Stimulated activated CD8-positive, alpha-beta memory T cell treated with anti-CD3 and anti-CD28 coated beads, Interleukin-12 subunit alpha, Interleukin-12 subunit beta, amount 100 ng/mL, for 1 hour (primary cell): ENCODE results near the gene TSPAN8.
"Not testable (repeated sequence)": the region's sequence is repeated elsewhere in the genome, so short reads cannot be mapped to it uniquely, and the experiment has no call there.

Source experiments
- DNase-seq: peaks from one replicate; pipeline ENCODE4 v3.0.0-alpha.2; 2020; ENCODE audit warnings: low read depth

TSPAN8 gene

GRCh38 chr12:71164166-71164565 is 6.4 kb upstream of the TSPAN8 start:
- no peak for DNase-seq

GRCh38 chr12:71162832-71163763 is 5.3 kb upstream of the TSPAN8 start:
- DNase-seq, result no peak

GRCh38 chr12:71161591-71161990 is 3.8 kb upstream of the TSPAN8 start:
- DNase-seq, result no peak

GRCh38 chr12:71160585-71160984 is 2.8 kb upstream of the TSPAN8 start:
- DNase-seq, result no peak

GRCh38 chr12:71159878-71160277 is 2.1 kb upstream of the TSPAN8 start:
- DNase-seq, result no peak

GRCh38 chr12:71159264-71159663 is 1.5 kb upstream of the TSPAN8 start:
- no peak for DNase-seq

GRCh38 chr12:71158361-71158882 is 623 bp upstream of the TSPAN8 start:
- DNase-seq, result no peak

- DNase-seq, result no peak
Observed at GRCh38 chr12:71155225-71155624, 2.6 kb downstream of the TSPAN8 start.

GRCh38 chr12:71152851-71153250 is 4.9 kb downstream of the TSPAN8 start:
- no peak for DNase-seq

GRCh38 chr12:71150041-71150440 is 7.8 kb downstream of the TSPAN8 start:
- DNase-seq, result not testable (repeated sequence)

- no peak for DNase-seq
Observed at GRCh38 chr12:71144682-71145081, 13.1 kb downstream of the TSPAN8 start.

GRCh38 chr12:71142956-71143355 is 14.8 kb downstream of the TSPAN8 start:
- DNase-seq, result no peak

GRCh38 chr12:71142016-71142415 is 15.8 kb downstream of the TSPAN8 start:
- no peak for DNase-seq

- DNase-seq, result no peak
Observed at GRCh38 chr12:71141378-71141926, 16.3 kb downstream of the TSPAN8 start.

GRCh38 chr12:71139153-71139735 is 18.6 kb downstream of the TSPAN8 start:
- no peak for DNase-seq

GRCh38 chr12:71138011-71138410 is 19.8 kb downstream of the TSPAN8 start:
- DNase-seq, result no peak

GRCh38 chr12:71135812-71136176 is 22.0 kb downstream of the TSPAN8 start:
- DNase-seq, result no peak

- no peak for DNase-seq
Observed at GRCh38 chr12:71135077-71135811, 22.6 kb downstream of the TSPAN8 start.

GRCh38 chr12:71134405-71134804 is 23.4 kb downstream of the TSPAN8 start:
- no peak for DNase-seq

- no peak for DNase-seq
Observed at GRCh38 chr12:71130521-71131069, 27.2 kb downstream of the TSPAN8 start.

- DNase-seq, result no peak
Observed at GRCh38 chr12:71129364-71129763, 28.4 kb downstream of the TSPAN8 start.

GRCh38 chr12:71128191-71128788 is 29.5 kb downstream of the TSPAN8 start:
- no peak for DNase-seq
